Neural progenitor cell (in vitro differentiated cells): Measurements from ENCODE around the gene SP100. TPM values are rescaled to one million over a fixed set of nuclear protein-coding genes. Genes with fewer than 3 reads are reported as not detected.

Source experiments
- DNase-seq: peaks from one replicate; pipeline ENCODE4 v3.0.0-alpha.2; 2016; ENCODE audit warnings: low spot score
- H2AFZ ChIP-seq: fragments of 200-600 bp; sonication (generic); replicated peaks from 2 replicates; pipeline ENCODE4 v1.6.1; 2016; ENCODE audit warnings: antibody characterized with exemption
- H3F3A ChIP-seq: fragments of 200-600 bp; sonication (generic); 2 replicates; pipeline ENCODE4 v1.6.1; 2016; ENCODE audit warnings: antibody characterized with exemption, low read depth
- H3K27ac ChIP-seq: fragments of 200-600 bp; sonication (generic); 2 replicates; pipeline ENCODE4 v1.5.1; 2016; ENCODE audit warnings: mild to moderate bottlenecking
- H3K27me3 ChIP-seq: fragments of 200-600 bp; sonication (generic); 2 replicates; pipeline ENCODE4 v1.6.1; 2016; ENCODE audit warnings: mild to moderate bottlenecking, moderate library complexity
- H3K36me3 ChIP-seq: fragments of 200-600 bp; sonication (generic); 2 replicates; pipeline ENCODE4 v1.5.1; 2016
- H3K4me1 ChIP-seq: fragments of 200-600 bp; sonication (generic); 2 replicates; pipeline ENCODE4 v1.6.1; 2016; ENCODE audit warnings: mixed run types
- H3K4me2 ChIP-seq: fragments of 200-600 bp; sonication (generic); 2 replicates; pipeline ENCODE4 v1.6.1; 2016
- H3K4me3 ChIP-seq: fragments of 200-600 bp; sonication (generic); 2 replicates; pipeline ENCODE4 v1.5.1; 2016
- H3K79me2 ChIP-seq: fragments of 200-600 bp; sonication (generic); 2 replicates; pipeline ENCODE4 v1.6.1; 2016; ENCODE audit warnings: low read depth
- H3K9ac ChIP-seq: fragments of 200-600 bp; sonication (generic); 2 replicates; pipeline ENCODE4 v1.6.1; 2016
- H3K9me3 ChIP-seq: fragments of 200-600 bp; sonication (generic); 2 replicates; pipeline ENCODE4 v1.5.1; 2016; ENCODE audit warnings: low read depth
- H4K20me1 ChIP-seq: fragments of 200-600 bp; sonication (generic); 2 replicates; pipeline ENCODE4 v1.6.1; 2016; ENCODE audit warnings: low read depth
- H3K27ac Mint-ChIP-seq: 3 replicates; pipeline ENCODE4 v1.8.0; 2021; ENCODE audit warnings: mixed read lengths
- H3K27me3 Mint-ChIP-seq: 2 replicates; pipeline ENCODE4 v1.8.0; 2022; ENCODE audit warnings: low read depth, mild to moderate bottlenecking, inconsistent platforms, moderate library complexity, mixed read lengths; ENCODE audit not compliant: insufficient read depth
- H3K36me3 Mint-ChIP-seq: 3 replicates; pipeline ENCODE4 v1.8.0; 2021; ENCODE audit warnings: mixed read lengths
- H3K4me1 Mint-ChIP-seq: 3 replicates; pipeline ENCODE4 v1.8.0; 2021; ENCODE audit warnings: mixed read lengths
- H3K4me3 Mint-ChIP-seq: 3 replicates; pipeline ENCODE4 v1.8.0; 2021; ENCODE audit warnings: mild to moderate bottlenecking, moderate library complexity, mixed read lengths
- H3K9me3 Mint-ChIP-seq: 3 replicates; pipeline ENCODE4 v1.8.0; 2020; ENCODE audit warnings: mixed read lengths
- EZH2 ChIP-seq: fragments of 200-600 bp; sonication (generic); IDR thresholded peaks from 2 replicates; pipeline ENCODE4 v1.6.1; 2017; ENCODE audit warnings: antibody characterized with exemption, mild to moderate bottlenecking, moderate library complexity
- EZH2phosphoT487 ChIP-seq: fragments of 200-600 bp; sonication (generic); IDR thresholded peaks from 2 replicates; pipeline ENCODE4 v1.6.1; 2017; ENCODE audit warnings: antibody characterized with exemption
- total RNA-seq: library from RNA; depleted of rRNA; stranded (reverse); fragments of >200 nt; gene quantifications from 2 replicates; pipeline ENCODE4 v1.2.3, GENCODE V29; 2015; ENCODE audit warnings: low replicate concordance
- TF ChIP-seq, protein P1 (sequence below): fragments of 200-600 bp; sonication (generic); IDR thresholded peaks from 2 replicates; pipeline ENCODE4 v1.5.1; 2017; ENCODE audit warnings: antibody characterized with exemption, mild to moderate bottlenecking

The SP100 gene
- total RNA-seq, 1 donor from 2014 or later: 0.69 TPM

- no peaks in the 10 kb centered on the region for H3K36me3 Mint-ChIP-seq
- no peak overlapping the region for H3K9ac ChIP-seq
- no peak overlapping the region for H3K4me3 Mint-ChIP-seq
Observed at GRCh38 chr2:230455005-230455684, 39.1 kb downstream of the SP100 start.

DNA sequence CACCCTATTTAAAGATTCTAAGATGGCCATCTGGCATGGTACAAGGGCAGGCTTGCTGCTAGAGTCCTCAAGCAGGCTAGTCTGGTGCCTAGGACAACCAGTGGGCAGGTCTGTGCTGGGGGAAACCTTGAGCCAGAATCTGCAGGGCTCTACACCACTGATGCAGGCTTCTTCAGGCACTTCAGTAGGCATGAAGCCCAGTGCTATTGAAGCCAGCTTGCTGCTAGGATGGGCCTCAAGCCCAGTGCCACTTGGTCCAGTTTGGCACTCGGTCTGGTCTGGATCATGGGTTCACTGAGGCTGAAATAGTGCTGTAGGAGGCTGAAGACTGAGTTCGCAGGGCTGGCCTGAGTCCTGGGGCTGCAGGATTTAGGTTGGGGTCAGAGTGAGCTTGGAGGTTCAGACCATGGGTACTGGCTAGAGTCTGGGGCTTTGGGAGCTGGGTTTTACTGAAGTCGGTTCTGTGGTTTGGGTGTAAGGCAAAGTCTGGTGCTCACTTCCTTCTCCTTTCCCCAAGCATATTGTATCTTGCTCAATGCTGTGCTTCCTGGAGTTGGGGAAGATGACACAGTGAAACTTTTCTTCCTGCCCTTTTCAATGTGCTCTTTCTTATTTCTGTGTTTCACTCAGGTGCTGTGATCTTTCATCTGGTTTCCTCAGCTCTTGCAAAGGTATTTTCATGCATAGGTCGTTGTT is 41.2 kb downstream of the SP100 start:
- Histone ChIP-seq H3K27ac (no peak overlapping the region), H3K36me3 (no peaks in the 10 kb centered on the region), H4K20me1 (no peaks in the 10 kb centered on the region), H3K79me2 (no peaks in the 10 kb centered on the region), H2AFZ (no peak overlapping the region), H3K4me1 (no peaks in the 10 kb centered on the region), H3K9me3 (no peaks in the 10 kb centered on the region), H3K27me3 (no peaks in the 10 kb centered on the region), H3K4me3 (no peak overlapping the region), H3F3A (no peaks in the 10 kb centered on the region), H3K9ac (no peak overlapping the region), H3K4me2 (no peak overlapping the region)
- Mint-ChIP-seq H3K36me3 (no peaks in the 10 kb centered on the region), H3K27ac (no peak overlapping the region), H3K27me3 (peaks cover 3% of the 10 kb centered on the region), H3K4me1 (no peaks in the 10 kb centered on the region), H3K4me3 (no peak overlapping the region), H3K9me3 (peaks cover 2% of the 10 kb centered on the region)
- no peak for DNase-seq
- TF ChIP-seq, protein P1, sequence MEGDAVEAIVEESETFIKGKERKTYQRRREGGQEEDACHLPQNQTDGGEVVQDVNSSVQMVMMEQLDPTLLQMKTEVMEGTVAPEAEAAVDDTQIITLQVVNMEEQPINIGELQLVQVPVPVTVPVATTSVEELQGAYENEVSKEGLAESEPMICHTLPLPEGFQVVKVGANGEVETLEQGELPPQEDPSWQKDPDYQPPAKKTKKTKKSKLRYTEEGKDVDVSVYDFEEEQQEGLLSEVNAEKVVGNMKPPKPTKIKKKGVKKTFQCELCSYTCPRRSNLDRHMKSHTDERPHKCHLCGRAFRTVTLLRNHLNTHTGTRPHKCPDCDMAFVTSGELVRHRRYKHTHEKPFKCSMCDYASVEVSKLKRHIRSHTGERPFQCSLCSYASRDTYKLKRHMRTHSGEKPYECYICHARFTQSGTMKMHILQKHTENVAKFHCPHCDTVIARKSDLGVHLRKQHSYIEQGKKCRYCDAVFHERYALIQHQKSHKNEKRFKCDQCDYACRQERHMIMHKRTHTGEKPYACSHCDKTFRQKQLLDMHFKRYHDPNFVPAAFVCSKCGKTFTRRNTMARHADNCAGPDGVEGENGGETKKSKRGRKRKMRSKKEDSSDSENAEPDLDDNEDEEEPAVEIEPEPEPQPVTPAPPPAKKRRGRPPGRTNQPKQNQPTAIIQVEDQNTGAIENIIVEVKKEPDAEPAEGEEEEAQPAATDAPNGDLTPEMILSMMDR: no peak
- no peak for TF ChIP-seq EZH2
- TF ChIP-seq EZH2phosphoT487: no peak

More at GRCh38 chr2:230455005-230455684, 39.1 kb downstream of the SP100 start:
- Histone ChIP-seq H3K4me2 (no peak overlapping the region), H3K4me3 (no peak overlapping the region), H3K27ac (no peak overlapping the region), H2AFZ (no peak overlapping the region), H3F3A (no peaks in the 10 kb centered on the region), H3K9me3 (no peaks in the 10 kb centered on the region), H3K4me1 (no peaks in the 10 kb centered on the region), H4K20me1 (no peaks in the 10 kb centered on the region), H3K79me2 (no peaks in the 10 kb centered on the region), H3K36me3 (no peaks in the 10 kb centered on the region), H3K27me3 (no peaks in the 10 kb centered on the region)
- H3K4me1 Mint-ChIP-seq: no peaks in the 10 kb centered on the region
- no peak for DNase-seq
- no peaks in the 10 kb centered on the region for H3K9me3 Mint-ChIP-seq
- TF ChIP-seq EZH2phosphoT487 (no peak), EZH2 (no peak)
- TF ChIP-seq, protein P1: no peak
- H3K27ac Mint-ChIP-seq: no peak overlapping the region
- H3K27me3 Mint-ChIP-seq: peaks cover 3% of the 10 kb centered on the region

DNA sequence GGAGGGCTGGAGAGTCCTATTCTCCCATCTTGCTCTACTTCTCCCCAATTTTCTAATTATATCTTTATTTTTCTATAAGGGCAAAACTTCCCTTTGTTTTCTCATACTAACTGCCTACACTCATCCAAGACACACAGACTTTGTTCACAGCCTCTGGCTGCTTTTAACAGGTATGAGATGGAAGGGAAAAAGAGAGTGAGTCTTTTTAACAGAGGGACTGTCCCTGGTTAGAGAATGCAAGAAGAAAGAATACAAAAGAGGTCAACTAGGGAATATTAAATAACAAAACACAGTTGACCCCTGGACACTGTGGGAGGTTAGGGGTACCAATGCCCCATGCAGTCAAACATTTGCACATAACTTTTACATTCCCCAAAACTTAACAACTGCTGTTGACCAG is 41.8 kb downstream of the SP100 start:
- no peak for DNase-seq
- H3K4me3 ChIP-seq: no peak overlapping the region
- no peaks in the 10 kb centered on the region for H3K4me1 Mint-ChIP-seq
- no peak overlapping the region for H2AFZ ChIP-seq
- H3K27me3 Mint-ChIP-seq: peaks cover 3% of the 10 kb centered on the region
- no peaks in the 10 kb centered on the region for H3K9me3 ChIP-seq
- H3K36me3 Mint-ChIP-seq: no peaks in the 10 kb centered on the region
- H3K9me3 Mint-ChIP-seq: peaks cover 2% of the 10 kb centered on the region
- H3K27ac ChIP-seq: no peak overlapping the region
- H3K4me1 ChIP-seq: no peaks in the 10 kb centered on the region
- H3K9ac ChIP-seq: no peak overlapping the region
- H3K36me3 ChIP-seq: no peaks in the 10 kb centered on the region
- no peaks in the 10 kb centered on the region for H3K79me2 ChIP-seq
- no peak overlapping the region for H3K4me3 Mint-ChIP-seq
- H3K27me3 ChIP-seq: no peaks in the 10 kb centered on the region
- H3K4me2 ChIP-seq: no peak overlapping the region
- H4K20me1 ChIP-seq: no peaks in the 10 kb centered on the region
- no peaks in the 10 kb centered on the region for H3F3A ChIP-seq
- TF ChIP-seq EZH2 (no peak), EZH2phosphoT487 (no peak)
- TF ChIP-seq, protein P1: no peak
- no peak overlapping the region for H3K27ac Mint-ChIP-seq
